Neural cell (in vitro differentiated cells): Measurements from ENCODE around the gene SGSM1. TPM values are rescaled to one million over a fixed set of nuclear protein-coding genes. Genes with fewer than 3 reads are reported as not detected.

Source experiments
- H2AFZ ChIP-seq: fragments of 200-600, 300-800 bp; sonication (generic), shearing (Covaris generic); 2 replicates; pipeline ENCODE4 v1.6.0; 2014; ENCODE audit warnings: low read depth, mild to moderate bottlenecking, antibody characterized with exemption, low read length, moderate library complexity
- H3F3A ChIP-seq: fragments of 200-600 bp; shearing (Covaris generic); 2 replicates; pipeline ENCODE4 v1.6.1; 2016; ENCODE audit warnings: mild to moderate bottlenecking, moderate library complexity, mixed read lengths, antibody characterized with exemption, low read length; ENCODE audit not compliant: insufficient read depth, poor library complexity, severe bottlenecking
- H3K27ac ChIP-seq: fragments of 200-600, 300-800 bp; sonication (generic), shearing (Covaris generic); 2 replicates; pipeline ENCODE4 v1.5.1; 2014; ENCODE audit warnings: mild to moderate bottlenecking, low read length, moderate library complexity
- H3K27me3 ChIP-seq: fragments of 300-800, 200-600 bp; sonication (generic), shearing (Covaris generic); 2 replicates; pipeline ENCODE4 v1.6.0; 2014; ENCODE audit warnings: mild to moderate bottlenecking, low read depth, low read length, moderate library complexity; ENCODE audit not compliant: insufficient read depth
- H3K36me3 ChIP-seq: fragments of 300-800, 200-600 bp; sonication (generic), shearing (Covaris generic); 2 replicates; pipeline ENCODE4 v1.5.1; 2014; ENCODE audit warnings: mild to moderate bottlenecking, antibody characterized with exemption, low read length, moderate library complexity; ENCODE audit not compliant: insufficient read depth
- H3K4me2 ChIP-seq: fragments of 300-800, 200-600 bp; sonication (generic), shearing (Covaris generic); 2 replicates; pipeline ENCODE4 v1.6.0; 2014; ENCODE audit warnings: mild to moderate bottlenecking, low read length
- H3K4me3 ChIP-seq: fragments of 300-800, 200-600 bp; sonication (generic), shearing (Covaris generic); 2 replicates; pipeline ENCODE4 v1.5.1; 2014; ENCODE audit warnings: mild to moderate bottlenecking, low read length, moderate library complexity
- H3K79me2 ChIP-seq: fragments of 200-600 bp; shearing (Covaris generic); replicated peaks from 2 replicates; pipeline ENCODE4 v1.6.0; 2014; ENCODE audit warnings: mild to moderate bottlenecking, low read length, moderate library complexity; ENCODE audit not compliant: insufficient read depth
- H3K9ac ChIP-seq: fragments of 300-800, 200-600 bp; sonication (generic), shearing (Covaris generic); 2 replicates; pipeline ENCODE4 v1.6.1; 2016; ENCODE audit warnings: mild to moderate bottlenecking, low read length, mixed read lengths
- H3K9me2 ChIP-seq: fragments of 200-600 bp; shearing (Covaris generic); 2 replicates; pipeline ENCODE4 v1.6.1; 2016; ENCODE audit warnings: mild to moderate bottlenecking, low read length, mixed read lengths; ENCODE audit not compliant: insufficient read depth
- H3K9me3 ChIP-seq: fragments of 200-600, 300-800 bp; sonication (generic), shearing (Covaris generic); 2 replicates; pipeline ENCODE4 v1.6.1; 2016; ENCODE audit warnings: mild to moderate bottlenecking, mixed run types, low read length, moderate library complexity, mixed read lengths
- H4K20me1 ChIP-seq: fragments of 200-600 bp; shearing (Covaris generic); 2 replicates; pipeline ENCODE4 v1.6.1; 2016; ENCODE audit warnings: mild to moderate bottlenecking, mixed run types; ENCODE audit not compliant: insufficient read depth
- EP300 ChIP-seq: fragments of 450-650 bp; conservative IDR thresholded peaks from 2 replicates; pipeline ENCODE4 v1.6.1; 2014; ENCODE audit warnings: antibody characterized with exemption, mild to moderate bottlenecking, moderate library complexity; ENCODE audit not compliant: poor library complexity, severe bottlenecking
- EZH2 ChIP-seq: fragments of 200-600, 300-800 bp; shearing (Covaris generic), sonication (generic); IDR thresholded peaks from 2 replicates; pipeline ENCODE4 v1.6.1; 2014; ENCODE audit warnings: antibody characterized with exemption, low read length, borderline replicate concordance, mild to moderate bottlenecking; ENCODE audit not compliant: insufficient read depth, poor library complexity, severe bottlenecking
- MXI1 ChIP-seq: fragments of 450-650 bp; conservative IDR thresholded peaks from 2 replicates; pipeline ENCODE4 v1.6.1; 2014; ENCODE audit warnings: antibody characterized with exemption, mild to moderate bottlenecking; ENCODE audit not compliant: poor library complexity, severe bottlenecking
- POLR2AphosphoS5 ChIP-seq: IDR thresholded peaks from 2 replicates; pipeline ENCODE4 v1.6.1; 2012
- RAD21 ChIP-seq: fragments of 450-650 bp; conservative IDR thresholded peaks from 2 replicates; pipeline ENCODE4 v1.6.1; 2014; ENCODE audit warnings: antibody characterized with exemption, mild to moderate bottlenecking, moderate library complexity
- SMC3 ChIP-seq: fragments of 450-650 bp; conservative IDR thresholded peaks from 2 replicates; pipeline ENCODE4 v1.6.1; 2014; ENCODE audit warnings: antibody characterized with exemption, mild to moderate bottlenecking, moderate library complexity; ENCODE audit not compliant: poor library complexity
- TAF1 ChIP-seq: IDR thresholded peaks from 2 replicates; pipeline ENCODE4 v1.6.1; 2012; ENCODE audit warnings: low read depth
- polyA plus RNA-seq: library from polyadenylated mRNA; depleted of rRNA; stranded (reverse); fragments of >200 nt; gene quantifications from 2 replicates; pipeline ENCODE4 v1.2.3, GENCODE V29; 2014
- TF ChIP-seq, protein P1 (sequence below): fragments of 450-650 bp; IDR thresholded peaks from 2 replicates; pipeline ENCODE4 v1.5.1; 2014; ENCODE audit warnings: antibody characterized with exemption, mild to moderate bottlenecking, moderate library complexity; ENCODE audit not compliant: poor library complexity, severe bottlenecking
- TF ChIP-seq, protein P2 (sequence below): IDR thresholded peaks from 2 replicates; pipeline ENCODE4 v1.6.1; 2012; ENCODE audit warnings: borderline replicate concordance

Gene SGSM1
- polyA plus RNA-seq, 1 donor from 2014 or later: 7.5 TPM

GRCh38 chr22:24759765-24760164 lies 46.2 kb upstream of the SGSM1 start:
- no peak overlapping the region for H3K4me3 ChIP-seq
- H3K36me3 ChIP-seq: no peaks in the 10 kb centered on the region
- no peaks in the 10 kb centered on the region for H3F3A ChIP-seq
- H3K9me3 ChIP-seq: no peaks in the 10 kb centered on the region
- H3K4me2 ChIP-seq: no peak overlapping the region
- TF ChIP-seq POLR2AphosphoS5 (no peak), TAF1 (no peak), SMC3 (no peak), EZH2 (no peak), EP300 (no peak), MXI1 (no peak), RAD21 (no peak)
- TF ChIP-seq, protein P1, sequence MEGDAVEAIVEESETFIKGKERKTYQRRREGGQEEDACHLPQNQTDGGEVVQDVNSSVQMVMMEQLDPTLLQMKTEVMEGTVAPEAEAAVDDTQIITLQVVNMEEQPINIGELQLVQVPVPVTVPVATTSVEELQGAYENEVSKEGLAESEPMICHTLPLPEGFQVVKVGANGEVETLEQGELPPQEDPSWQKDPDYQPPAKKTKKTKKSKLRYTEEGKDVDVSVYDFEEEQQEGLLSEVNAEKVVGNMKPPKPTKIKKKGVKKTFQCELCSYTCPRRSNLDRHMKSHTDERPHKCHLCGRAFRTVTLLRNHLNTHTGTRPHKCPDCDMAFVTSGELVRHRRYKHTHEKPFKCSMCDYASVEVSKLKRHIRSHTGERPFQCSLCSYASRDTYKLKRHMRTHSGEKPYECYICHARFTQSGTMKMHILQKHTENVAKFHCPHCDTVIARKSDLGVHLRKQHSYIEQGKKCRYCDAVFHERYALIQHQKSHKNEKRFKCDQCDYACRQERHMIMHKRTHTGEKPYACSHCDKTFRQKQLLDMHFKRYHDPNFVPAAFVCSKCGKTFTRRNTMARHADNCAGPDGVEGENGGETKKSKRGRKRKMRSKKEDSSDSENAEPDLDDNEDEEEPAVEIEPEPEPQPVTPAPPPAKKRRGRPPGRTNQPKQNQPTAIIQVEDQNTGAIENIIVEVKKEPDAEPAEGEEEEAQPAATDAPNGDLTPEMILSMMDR: no peak
- TF ChIP-seq, protein P2, sequence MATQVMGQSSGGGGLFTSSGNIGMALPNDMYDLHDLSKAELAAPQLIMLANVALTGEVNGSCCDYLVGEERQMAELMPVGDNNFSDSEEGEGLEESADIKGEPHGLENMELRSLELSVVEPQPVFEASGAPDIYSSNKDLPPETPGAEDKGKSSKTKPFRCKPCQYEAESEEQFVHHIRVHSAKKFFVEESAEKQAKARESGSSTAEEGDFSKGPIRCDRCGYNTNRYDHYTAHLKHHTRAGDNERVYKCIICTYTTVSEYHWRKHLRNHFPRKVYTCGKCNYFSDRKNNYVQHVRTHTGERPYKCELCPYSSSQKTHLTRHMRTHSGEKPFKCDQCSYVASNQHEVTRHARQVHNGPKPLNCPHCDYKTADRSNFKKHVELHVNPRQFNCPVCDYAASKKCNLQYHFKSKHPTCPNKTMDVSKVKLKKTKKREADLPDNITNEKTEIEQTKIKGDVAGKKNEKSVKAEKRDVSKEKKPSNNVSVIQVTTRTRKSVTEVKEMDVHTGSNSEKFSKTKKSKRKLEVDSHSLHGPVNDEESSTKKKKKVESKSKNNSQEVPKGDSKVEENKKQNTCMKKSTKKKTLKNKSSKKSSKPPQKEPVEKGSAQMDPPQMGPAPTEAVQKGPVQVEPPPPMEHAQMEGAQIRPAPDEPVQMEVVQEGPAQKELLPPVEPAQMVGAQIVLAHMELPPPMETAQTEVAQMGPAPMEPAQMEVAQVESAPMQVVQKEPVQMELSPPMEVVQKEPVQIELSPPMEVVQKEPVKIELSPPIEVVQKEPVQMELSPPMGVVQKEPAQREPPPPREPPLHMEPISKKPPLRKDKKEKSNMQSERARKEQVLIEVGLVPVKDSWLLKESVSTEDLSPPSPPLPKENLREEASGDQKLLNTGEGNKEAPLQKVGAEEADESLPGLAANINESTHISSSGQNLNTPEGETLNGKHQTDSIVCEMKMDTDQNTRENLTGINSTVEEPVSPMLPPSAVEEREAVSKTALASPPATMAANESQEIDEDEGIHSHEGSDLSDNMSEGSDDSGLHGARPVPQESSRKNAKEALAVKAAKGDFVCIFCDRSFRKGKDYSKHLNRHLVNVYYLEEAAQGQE: no peak
- H3K27ac ChIP-seq: no peak overlapping the region
- no peak overlapping the region for H3K9ac ChIP-seq
- H3K9me2 ChIP-seq: no peaks in the 10 kb centered on the region
- H4K20me1 ChIP-seq: no peaks in the 10 kb centered on the region
- no peak overlapping the region for H2AFZ ChIP-seq
- no peaks in the 10 kb centered on the region for H3K79me2 ChIP-seq
- no peaks in the 10 kb centered on the region for H3K27me3 ChIP-seq

DNA sequence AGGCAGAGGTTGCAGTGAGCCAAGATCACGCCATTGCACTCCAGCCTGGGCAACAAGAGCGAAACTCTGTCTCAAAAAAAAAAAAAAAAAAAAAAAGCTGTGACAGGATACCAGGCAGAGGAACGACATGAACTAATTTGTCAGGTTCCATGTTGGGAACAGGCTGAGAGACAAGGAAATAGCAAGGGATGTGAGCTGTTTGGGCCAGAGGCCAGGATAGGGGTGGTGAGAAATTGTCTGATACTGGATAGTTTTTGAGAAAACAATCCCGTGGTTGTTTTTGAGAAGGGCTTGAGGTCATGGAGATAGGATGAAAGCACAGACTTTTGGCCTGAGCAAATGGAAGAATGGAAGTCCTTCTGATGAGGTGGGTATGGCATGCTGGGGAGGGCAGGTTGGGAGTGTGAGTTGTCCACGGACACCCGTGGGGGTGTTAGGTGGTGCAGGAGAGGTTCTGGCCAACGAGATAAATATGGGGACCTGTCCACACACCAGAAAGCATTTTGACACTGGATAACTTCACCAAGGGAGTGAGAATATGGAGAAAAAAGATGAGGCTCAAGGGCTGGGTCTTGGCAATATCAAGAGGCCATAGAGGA lies 45.2 kb upstream of the SGSM1 start:
- H3K79me2 ChIP-seq: no peaks in the 10 kb centered on the region
- no peaks in the 10 kb centered on the region for H4K20me1 ChIP-seq
- no peaks in the 10 kb centered on the region for H3K36me3 ChIP-seq
- H3K9ac ChIP-seq: no peak overlapping the region
- no peak overlapping the region for H3K4me3 ChIP-seq
- TF ChIP-seq TAF1 (no peak), POLR2AphosphoS5 (no peak), EZH2 (no peak), EP300 (no peak), SMC3 (no peak), MXI1 (no peak), RAD21 (no peak)
- TF ChIP-seq, protein P1: no peak
- TF ChIP-seq, protein P2: no peak
- no peak overlapping the region for H2AFZ ChIP-seq
- no peaks in the 10 kb centered on the region for H3K9me3 ChIP-seq
- no peaks in the 10 kb centered on the region for H3F3A ChIP-seq
- H3K4me2 ChIP-seq: no peak overlapping the region
- H3K27ac ChIP-seq: no peak overlapping the region
- no peaks in the 10 kb centered on the region for H3K9me2 ChIP-seq
- no peaks in the 10 kb centered on the region for H3K27me3 ChIP-seq
